Thyroid gland (tissue), 4 donors: ENCODE results near the gene TIAL1.

ENCODE experiments used
- POLR2A ChIP-seq, 2 donors: fragments of 450-650 bp; IDR thresholded peaks; one replicate each; pipeline ENCODE4 v1.6.1; 2017; ENCODE audit warnings: antibody characterized with exemption in 2 of 2, mild to moderate bottlenecking in 2 of 2, moderate library complexity in 1 of 2
- TF ChIP-seq, protein P1 (sequence below), 6 experiments: fragments of 200-600 bp in 3 of 6; fragments of 450-650 bp in 3 of 6; sonication (generic) in 3 of 6; IDR thresholded peaks; one replicate each; pipeline ENCODE4 v1.5.1; 2016 to 2019; ENCODE audit warnings: antibody characterized with exemption in 6 of 6, mild to moderate bottlenecking in 2 of 6, inconsistent platforms in 1 of 6, moderate library complexity in 1 of 6

DNA sequence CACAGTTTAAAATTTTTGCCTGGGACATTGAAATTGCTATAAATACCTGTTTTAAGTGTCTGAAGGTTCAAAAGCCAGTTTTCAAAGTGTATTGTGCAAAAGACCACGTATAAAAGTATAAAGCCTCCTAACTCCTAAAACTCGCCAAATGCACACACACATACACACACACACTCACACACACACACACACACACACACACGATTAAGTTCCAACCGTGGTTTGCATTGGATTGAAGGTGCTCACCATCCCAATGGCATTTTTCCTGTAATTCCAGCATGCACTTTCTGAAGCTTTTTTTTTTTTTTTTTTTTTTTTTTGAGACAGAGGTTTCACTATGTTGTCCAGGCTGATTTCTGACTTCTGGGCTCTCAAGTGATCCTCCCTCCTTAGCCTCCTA lies 51.5 kb downstream of the TIAL1 start:
- TF ChIP-seq, protein P1, sequence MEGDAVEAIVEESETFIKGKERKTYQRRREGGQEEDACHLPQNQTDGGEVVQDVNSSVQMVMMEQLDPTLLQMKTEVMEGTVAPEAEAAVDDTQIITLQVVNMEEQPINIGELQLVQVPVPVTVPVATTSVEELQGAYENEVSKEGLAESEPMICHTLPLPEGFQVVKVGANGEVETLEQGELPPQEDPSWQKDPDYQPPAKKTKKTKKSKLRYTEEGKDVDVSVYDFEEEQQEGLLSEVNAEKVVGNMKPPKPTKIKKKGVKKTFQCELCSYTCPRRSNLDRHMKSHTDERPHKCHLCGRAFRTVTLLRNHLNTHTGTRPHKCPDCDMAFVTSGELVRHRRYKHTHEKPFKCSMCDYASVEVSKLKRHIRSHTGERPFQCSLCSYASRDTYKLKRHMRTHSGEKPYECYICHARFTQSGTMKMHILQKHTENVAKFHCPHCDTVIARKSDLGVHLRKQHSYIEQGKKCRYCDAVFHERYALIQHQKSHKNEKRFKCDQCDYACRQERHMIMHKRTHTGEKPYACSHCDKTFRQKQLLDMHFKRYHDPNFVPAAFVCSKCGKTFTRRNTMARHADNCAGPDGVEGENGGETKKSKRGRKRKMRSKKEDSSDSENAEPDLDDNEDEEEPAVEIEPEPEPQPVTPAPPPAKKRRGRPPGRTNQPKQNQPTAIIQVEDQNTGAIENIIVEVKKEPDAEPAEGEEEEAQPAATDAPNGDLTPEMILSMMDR (IDR thresholded peaks at IDR 0.05) = no peak
- no peak for TF ChIP-seq POLR2A (IDR thresholded peaks at IDR 0.05)
